GM19035 (cell line): ENCODE results near the gene DRC3.
"Not testable (repeated sequence)": the region's sequence is repeated elsewhere in the genome, so short reads cannot be mapped to it uniquely, and the experiment has no call there.

ENCODE experiments used
- ATAC-seq: cut with Tn5 transposase; IDR thresholded peaks from one replicate; pipeline ENCODE4 v1.9.1; 2021; ENCODE audit not compliant: unreplicated experiment

DRC3 gene

GRCh38 chr17:17941015-17941414, 31.6 kb upstream of the DRC3 start:
- no peak for ATAC-seq

DNA sequence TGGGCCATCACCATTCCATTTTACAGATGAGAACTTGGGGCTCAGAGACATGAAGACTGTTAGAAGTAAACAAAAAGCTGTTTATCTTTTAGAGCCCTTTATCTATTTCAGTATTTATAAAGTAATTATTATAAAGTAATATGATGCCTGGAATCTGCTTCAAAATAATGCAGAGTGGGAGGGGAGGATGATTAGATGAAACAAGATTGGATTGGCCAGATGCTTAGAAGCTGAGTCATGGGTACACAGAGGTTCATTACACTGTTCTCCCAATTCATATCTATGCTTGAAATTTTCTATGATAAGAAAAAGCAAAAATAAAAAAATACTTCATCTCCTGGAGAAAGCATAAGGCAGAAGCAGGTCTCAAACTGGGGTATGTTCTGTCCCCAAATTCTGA, 29.8 kb upstream of the DRC3 start:
- ATAC-seq = no peak

GRCh38 chr17:17943281-17943984, 29.2 kb upstream of the DRC3 start:
- ATAC-seq = no peak

DNA sequence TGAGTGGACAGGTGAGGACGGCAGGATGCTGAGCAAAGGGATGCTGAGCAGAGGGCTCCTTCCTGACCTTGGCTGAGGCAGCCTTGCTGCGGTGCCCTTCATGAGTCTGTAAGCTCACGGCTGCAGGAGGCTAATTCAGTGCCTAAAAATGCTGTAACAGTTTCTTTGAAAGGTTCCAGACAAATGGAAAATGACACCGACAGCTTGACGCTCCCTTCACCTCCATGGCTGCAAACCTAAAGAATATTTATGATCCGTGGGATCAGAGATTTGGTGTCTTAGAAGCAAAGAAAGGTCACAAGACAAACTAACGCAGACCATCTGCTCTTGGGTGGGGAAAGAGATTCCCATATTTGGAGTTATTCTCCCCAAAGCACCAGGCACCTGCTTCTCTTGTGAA, 28.4 kb upstream of the DRC3 start:
- no peak for ATAC-seq

GRCh38 chr17:17944743-17945142, 27.9 kb upstream of the DRC3 start:
- no peak for ATAC-seq

DNA sequence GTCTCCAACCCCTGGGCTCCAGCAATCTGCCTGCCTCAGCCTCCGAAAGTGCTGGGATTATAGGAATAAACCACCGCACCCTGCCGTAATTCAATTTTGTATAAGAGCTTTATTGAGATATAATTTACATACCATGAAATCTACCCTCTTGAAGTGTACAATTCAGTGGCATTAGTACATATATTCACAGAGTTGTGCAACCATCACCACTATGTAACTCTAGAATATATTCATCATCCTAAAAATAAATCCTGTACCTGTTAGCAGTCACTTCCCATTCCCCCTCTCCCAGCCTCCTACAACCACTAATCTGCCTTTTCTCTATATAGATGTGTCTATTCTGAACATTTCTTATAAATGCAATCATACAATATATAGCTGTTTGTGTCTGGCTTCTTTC, 26.6 kb upstream of the DRC3 start:
- no peak for ATAC-seq

GRCh38 chr17:17947309-17947708, 25.4 kb upstream of the DRC3 start:
- no peak for ATAC-seq

DNA sequence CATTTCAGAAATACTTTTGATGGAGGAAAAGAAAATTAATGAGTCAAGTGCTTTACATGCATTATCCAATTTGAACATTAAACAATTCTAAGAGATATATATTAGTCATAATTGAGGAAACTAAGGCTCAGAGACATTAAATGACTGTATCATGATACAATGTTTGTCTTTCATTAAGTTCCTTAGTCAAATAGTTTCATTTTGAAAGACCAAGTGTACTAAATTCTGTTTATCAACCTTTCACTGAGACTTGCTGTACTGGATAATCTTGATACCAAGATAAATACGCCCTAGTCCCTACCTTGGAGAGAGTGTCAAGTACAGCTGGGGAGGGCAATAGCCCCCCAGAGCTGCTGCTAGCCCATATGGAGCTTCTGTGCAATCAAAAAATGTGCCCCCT, 24.7 kb upstream of the DRC3 start:
- ATAC-seq = no peak

DNA sequence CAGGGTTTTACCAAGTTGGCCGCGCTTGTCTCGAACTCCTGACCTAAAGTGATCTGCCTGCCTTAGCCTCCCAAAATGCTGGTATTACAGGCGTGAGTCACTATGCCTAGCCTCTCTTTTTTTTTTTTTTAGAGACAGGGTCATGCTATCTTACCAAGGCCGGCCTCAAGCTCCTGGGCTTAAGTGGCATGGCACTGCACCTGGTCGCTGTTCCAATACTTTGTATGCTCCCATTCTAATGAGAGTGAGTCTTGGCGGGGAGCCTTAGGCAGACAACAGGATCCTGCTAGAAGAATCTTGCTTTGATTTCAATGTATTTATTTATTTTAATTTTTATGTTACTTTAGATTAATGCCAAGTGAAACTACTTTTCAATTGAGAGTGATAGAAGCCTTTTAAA, 22.3 kb upstream of the DRC3 start:
- ATAC-seq = no peak

DNA sequence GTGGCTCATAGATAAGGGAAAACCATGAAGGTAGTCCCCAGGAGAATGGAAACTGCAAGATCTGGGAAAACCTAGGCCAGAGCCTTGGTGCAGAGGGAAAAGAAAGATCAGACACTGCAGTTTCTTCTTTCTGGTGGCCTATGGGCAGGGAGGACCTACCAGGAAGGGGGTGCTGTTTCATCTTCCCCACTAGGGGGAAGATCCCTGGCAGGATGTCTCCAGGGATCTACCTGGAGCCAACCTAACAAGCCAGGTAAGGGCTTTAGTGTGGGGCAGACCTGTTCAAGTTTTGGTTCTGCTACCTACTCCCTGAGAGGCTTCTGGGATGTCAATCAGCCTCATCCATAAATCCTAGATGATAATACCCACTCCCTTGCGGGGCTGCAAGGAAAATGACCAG, 21.9 kb upstream of the DRC3 start:
- no peak for ATAC-seq

- no peak for ATAC-seq
Observed at GRCh38 chr17:17951524-17951923, 21.1 kb upstream of the DRC3 start.

DNA sequence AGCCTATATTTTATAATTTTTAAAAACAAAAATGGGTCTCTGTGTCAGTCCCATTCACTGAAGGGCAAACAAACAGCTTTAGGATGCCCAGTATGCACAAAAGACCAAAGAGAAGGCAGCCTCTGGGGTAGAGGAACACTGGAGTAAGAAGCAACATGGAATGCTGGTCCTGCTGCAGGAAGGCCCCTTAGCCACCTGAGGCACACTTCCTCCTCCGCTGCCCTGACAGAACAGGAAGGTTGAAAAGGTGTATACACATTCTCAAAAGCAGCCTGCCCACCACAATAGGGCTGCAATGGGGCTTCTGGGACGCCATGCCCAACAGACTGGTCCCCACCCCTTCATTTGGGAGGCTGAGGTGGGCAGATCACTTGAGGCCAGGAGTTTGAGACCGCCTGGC, 20.0 kb upstream of the DRC3 start:
- ATAC-seq = no peak

GRCh38 chr17:17954079-17954478, 18.6 kb upstream of the DRC3 start:
- ATAC-seq = no peak

GRCh38 chr17:17955790-17956341, 16.8 kb upstream of the DRC3 start:
- not testable (repeated sequence) for ATAC-seq

DNA sequence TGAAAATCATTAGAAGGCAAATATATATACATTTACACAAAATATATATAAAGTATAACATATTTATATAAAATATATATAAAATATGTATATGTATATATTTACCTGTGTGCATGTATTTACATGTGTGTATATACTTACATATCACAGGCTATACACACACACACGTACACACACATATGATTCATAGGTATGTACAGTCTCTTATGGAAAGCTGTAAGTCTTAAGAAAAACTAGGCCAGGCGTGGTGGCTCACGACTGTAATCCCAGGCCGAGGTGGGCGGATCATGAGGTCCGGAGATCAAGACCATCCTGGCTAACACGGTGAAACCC, 15.1 kb upstream of the DRC3 start:
- no peak for ATAC-seq

DNA sequence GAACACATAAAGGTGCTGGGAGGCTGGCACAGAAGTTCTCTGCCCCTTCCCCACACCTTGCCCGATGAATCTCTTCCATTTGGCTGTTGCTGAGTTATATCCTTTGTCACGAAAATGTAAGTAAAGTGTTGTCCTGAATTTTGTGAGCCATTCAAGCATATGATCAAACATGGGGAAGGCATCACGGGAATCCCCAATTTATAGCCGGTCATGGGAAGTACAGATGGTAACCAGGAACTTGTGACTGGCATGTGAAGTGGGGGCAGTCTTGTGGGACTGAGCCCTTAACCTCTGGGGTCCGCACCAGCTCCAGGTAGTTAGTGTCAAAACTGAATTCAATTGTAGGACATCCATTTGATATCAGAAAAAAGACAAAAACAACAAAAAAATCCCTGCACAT, 13.7 kb upstream of the DRC3 start:
- no peak for ATAC-seq

DNA sequence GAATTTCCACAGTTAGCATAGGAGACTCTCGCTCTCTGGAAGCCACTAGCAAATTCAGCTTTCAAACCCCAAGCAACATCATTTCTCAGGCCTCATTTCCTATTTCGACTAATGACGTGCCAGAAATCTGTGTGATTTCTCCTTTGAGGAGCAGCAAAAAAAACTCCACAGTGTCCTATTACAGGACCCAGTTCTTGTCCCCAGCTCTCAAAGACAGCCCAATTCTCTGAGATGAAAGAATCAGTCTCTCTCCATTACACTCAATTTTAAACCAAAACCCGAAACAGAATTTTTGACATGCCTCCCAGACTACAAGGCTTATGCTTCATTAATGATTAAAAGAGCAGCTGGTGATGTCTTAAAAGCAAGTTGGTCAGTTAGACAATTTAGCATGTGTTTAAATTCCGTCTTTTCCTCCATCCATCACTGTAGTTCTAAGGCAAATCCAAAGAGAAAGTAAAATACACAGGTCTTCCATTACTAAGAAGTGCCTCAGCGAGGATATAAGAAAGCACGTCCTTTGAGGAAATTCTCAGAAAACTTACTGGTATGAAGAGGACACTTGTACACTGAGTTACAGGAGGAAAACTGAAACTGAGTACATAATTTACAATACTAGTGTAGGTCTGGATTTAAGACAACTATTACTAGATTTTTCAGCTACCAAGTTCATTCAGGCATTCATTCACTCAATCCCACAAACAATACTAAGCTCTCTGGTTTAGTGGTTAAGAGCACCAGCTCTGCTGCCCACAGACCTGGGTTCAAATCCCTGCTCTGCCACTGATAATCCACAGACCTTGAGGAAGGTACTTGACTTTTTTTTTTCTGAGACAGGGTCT, 12.9 kb upstream of the DRC3 start:
- no peak for ATAC-seq

- ATAC-seq = no peak
Observed at GRCh38 chr17:17960500-17961030, 12.1 kb upstream of the DRC3 start.

- ATAC-seq = no peak
Observed at GRCh38 chr17:17963066-17963465, 9.6 kb upstream of the DRC3 start.

GRCh38 chr17:17963694-17964436, 8.8 kb upstream of the DRC3 start:
- no peak for ATAC-seq

DNA sequence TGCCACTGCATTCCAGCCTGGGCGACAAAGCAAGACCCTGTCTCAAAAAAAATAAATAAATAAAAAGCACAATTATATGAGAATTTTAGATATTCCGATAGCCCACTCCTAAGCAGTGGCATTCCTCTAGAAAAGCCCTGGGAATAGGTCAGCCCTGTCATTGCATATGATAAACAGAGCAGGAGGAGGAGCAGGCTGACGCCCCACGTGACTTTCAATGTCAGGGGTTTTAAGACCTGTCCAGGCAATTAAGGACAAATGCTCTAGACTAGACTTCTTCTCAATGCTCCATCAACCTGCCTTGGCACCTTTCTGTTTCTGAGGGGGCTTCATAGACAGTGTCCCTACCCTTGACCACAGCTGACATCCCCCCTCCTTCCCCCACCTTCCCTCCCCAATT, 8.0 kb upstream of the DRC3 start:
- no peak for ATAC-seq
